ENCODE measurements around the gene CTSF.
A peak's percentile ranks its signal among the peaks of the same experiment; 100 is the strongest.

The CTSF gene

DNA sequence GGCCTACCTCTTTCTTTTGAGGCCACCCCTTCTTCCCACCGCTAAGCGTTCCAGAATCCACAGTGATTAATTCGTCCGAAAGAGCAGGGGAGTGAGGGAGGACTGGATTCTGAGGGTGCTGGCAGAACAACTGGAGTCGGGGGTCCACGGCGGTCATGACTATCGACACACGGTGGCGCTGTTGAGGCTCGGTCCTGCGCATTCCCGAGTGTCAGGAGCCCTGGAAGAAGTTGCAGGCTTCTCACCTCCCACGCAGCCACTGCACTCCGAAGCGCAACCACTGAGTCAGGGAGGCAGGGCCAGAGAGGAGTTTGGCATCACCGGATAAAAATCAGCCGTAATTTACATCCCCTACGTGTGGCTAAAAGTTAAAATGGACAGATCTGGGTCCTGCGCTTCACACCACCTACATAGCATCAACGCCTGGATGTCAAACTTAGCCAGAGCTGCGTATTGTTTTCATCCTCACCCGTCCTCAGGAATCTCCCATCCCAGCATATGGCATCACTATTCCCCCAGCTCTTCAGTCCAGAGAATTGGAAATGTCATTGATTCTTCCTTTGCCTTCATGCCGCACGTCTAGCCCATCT lies 10.7 kb upstream of the CTSF start:
- TF ChIP-seq, protein P1, sequence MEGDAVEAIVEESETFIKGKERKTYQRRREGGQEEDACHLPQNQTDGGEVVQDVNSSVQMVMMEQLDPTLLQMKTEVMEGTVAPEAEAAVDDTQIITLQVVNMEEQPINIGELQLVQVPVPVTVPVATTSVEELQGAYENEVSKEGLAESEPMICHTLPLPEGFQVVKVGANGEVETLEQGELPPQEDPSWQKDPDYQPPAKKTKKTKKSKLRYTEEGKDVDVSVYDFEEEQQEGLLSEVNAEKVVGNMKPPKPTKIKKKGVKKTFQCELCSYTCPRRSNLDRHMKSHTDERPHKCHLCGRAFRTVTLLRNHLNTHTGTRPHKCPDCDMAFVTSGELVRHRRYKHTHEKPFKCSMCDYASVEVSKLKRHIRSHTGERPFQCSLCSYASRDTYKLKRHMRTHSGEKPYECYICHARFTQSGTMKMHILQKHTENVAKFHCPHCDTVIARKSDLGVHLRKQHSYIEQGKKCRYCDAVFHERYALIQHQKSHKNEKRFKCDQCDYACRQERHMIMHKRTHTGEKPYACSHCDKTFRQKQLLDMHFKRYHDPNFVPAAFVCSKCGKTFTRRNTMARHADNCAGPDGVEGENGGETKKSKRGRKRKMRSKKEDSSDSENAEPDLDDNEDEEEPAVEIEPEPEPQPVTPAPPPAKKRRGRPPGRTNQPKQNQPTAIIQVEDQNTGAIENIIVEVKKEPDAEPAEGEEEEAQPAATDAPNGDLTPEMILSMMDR (conservative IDR thresholded peaks at IDR 0.05; ENCODE audit: low read depth) = peak; percentile 81
- ChIA-PET CTCF (interaction anchor here (0.7 to 1.6 kb wide), 2 partner anchors 69 to 99 kb away, joined by 3 to 9 read pairs; no protein-coding TSS in a partner anchor), POLR2A (ENCODE audit: low non-redundant PET) (no interaction called here)
- no peak overlapping the region for H3K27ac ChIP-seq
- peak; percentile 71 for DNase-seq (ENCODE audit: low spot score)

GRCh38 chr11:66570850-66571180 lies 2.4 kb upstream of the CTSF start:
- ChIA-PET CTCF (interaction anchor here (0.7 kb wide), 1 partner anchor 92 kb away, joined by 3 read pairs; no protein-coding TSS in a partner anchor), POLR2A (ENCODE audit: low non-redundant PET) (no interaction called here)
- TF ChIP-seq, protein P1 (conservative IDR thresholded peaks at IDR 0.05; ENCODE audit: low read depth) = no peak
- no peak for DNase-seq (ENCODE audit: low spot score)
- H3K27ac ChIP-seq = no peak overlapping the region

GRCh38 chr11:66570079-66570849 lies 1.9 kb upstream of the CTSF start:
- no peak overlapping the region for H3K27ac ChIP-seq
- TF ChIP-seq, protein P1 (conservative IDR thresholded peaks at IDR 0.05; ENCODE audit: low read depth) = no peak
- ChIA-PET POLR2A (ENCODE audit: low non-redundant PET) (no interaction called here), CTCF (no interaction called here)
- DNase-seq (ENCODE audit: low spot score) = no peak

DNA sequence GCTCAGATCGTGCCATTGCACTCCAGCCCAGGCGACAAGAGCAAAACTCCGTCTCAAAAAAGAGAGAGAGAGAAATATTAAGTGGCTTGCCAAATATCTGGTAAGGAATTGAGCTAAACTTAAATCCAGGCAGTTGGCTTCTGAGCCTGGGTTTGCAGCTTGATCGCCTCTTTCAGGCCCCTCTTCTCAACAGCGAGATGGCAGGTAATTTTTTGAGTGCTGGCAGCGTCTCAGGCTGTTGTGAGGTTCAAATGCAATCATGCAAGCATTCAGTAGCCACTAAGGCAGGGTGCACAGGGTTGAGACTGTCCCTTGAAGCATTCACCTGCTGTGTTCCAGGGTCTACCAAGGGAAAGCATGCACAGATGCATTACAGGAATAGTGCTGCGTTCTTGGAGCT lies 670 bp upstream of the CTSF start:
- TF ChIP-seq, protein P1 (conservative IDR thresholded peaks at IDR 0.05; ENCODE audit: low read depth) = no peak
- H3K27ac ChIP-seq = peak overlapping the region; percentile 62
- ChIA-PET POLR2A (ENCODE audit: low non-redundant PET) (no interaction called here), CTCF (interaction anchor here (1.7 kb wide), 1 partner anchor 9 kb away, joined by 4 read pairs; no protein-coding TSS in a partner anchor)
- no peak for DNase-seq (ENCODE audit: low spot score)

GRCh38 chr11:66567787-66568123 lies 651 bp downstream of the CTSF start:
- ChIA-PET POLR2A (ENCODE audit: low non-redundant PET) (interaction anchor here (0.6 kb wide), 1 partner anchor 35 kb away, joined by 3 read pairs; no protein-coding TSS in a partner anchor), CTCF (interaction anchor here (1.5 kb wide), 1 partner anchor 24 kb away, joined by 5 read pairs; no protein-coding TSS in a partner anchor)
- peak overlapping the region; percentile 62; the same call in 1 of the 2 replicates for H3K27ac ChIP-seq
- no peak for DNase-seq (ENCODE audit: low spot score)
- TF ChIP-seq, protein P1 (conservative IDR thresholded peaks at IDR 0.05; ENCODE audit: low read depth) = no peak

DNA sequence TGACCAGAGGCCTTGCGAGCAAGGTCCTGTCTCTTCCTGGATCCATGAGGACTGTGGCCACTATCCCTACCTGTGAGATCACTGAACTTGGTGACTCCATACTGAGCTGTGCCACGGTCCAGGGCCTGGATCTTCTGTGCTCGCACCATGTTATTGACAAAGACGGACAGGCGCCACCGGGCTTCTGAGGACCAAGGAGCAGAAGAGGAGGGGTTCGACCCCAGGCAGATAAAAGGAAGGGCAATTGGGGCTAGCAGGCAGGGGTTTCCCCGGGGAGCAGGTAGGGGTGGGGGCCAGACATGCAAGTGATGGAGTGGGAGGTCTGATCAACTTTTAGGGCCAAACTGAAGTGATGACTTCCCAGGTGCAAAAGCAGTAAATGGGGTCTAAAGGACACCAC lies 2.2 kb downstream of the CTSF start:
- CTCF ChIA-PET = interaction anchor here (0.6 kb wide), 1 partner anchor 523 kb away, joined by 3 read pairs; no protein-coding TSS in a partner anchor
- no peak overlapping the region for H3K27ac ChIP-seq
- no peak for DNase-seq (ENCODE audit: low spot score)
- POLR2A ChIA-PET (ENCODE audit: low non-redundant PET) = interaction anchor here (1.0 kb wide), 1 partner anchor 20 kb away, joined by 4 read pairs; the partner anchor contains the start of gene ZDHHC24
- TF ChIP-seq, protein P1 (conservative IDR thresholded peaks at IDR 0.05; ENCODE audit: low read depth) = no peak

Measured in RWPE1 (cell line).